Measurements from ENCODE around the gene SETD2.

Gene SETD2

GRCh38 chr3:47008234-47008796, 155.6 kb downstream of the SETD2 start:
- DNase-seq (ENCODE audit: low read depth): no peak

GRCh38 chr3:47007482-47008233, 156.3 kb downstream of the SETD2 start:
- DNase-seq (ENCODE audit: low read depth): no peak

- DNase-seq (ENCODE audit: low read depth): no peak
Measured at GRCh38 chr3:47007001-47007400, 156.9 kb downstream of the SETD2 start.

- no peak for DNase-seq (ENCODE audit: low read depth)
Measured at GRCh38 chr3:47006145-47006651, 157.7 kb downstream of the SETD2 start.

- DNase-seq (ENCODE audit: low read depth): no peak
Measured at GRCh38 chr3:47005212-47006144, 158.4 kb downstream of the SETD2 start.

GRCh38 chr3:47004369-47005211, 159.3 kb downstream of the SETD2 start:
- no peak for DNase-seq (ENCODE audit: low read depth)

GRCh38 chr3:47003461-47004368, 160.2 kb downstream of the SETD2 start:
- DNase-seq (ENCODE audit: low read depth): no peak

- DNase-seq (ENCODE audit: low read depth): no peak
Measured at GRCh38 chr3:47003056-47003410, 160.9 kb downstream of the SETD2 start.

GRCh38 chr3:47002171-47003055, 161.5 kb downstream of the SETD2 start:
- no peak for DNase-seq (ENCODE audit: low read depth)

GRCh38 chr3:47001731-47002170, 162.2 kb downstream of the SETD2 start:
- no peak for DNase-seq (ENCODE audit: low read depth)

GRCh38 chr3:47000922-47001730, 162.8 kb downstream of the SETD2 start:
- DNase-seq (ENCODE audit: low read depth): no peak

- DNase-seq (ENCODE audit: low read depth): no peak
Measured at GRCh38 chr3:47000198-47000815, 163.6 kb downstream of the SETD2 start.

- no peak for DNase-seq (ENCODE audit: low read depth)
Measured at GRCh38 chr3:46999516-47000197, 164.3 kb downstream of the SETD2 start.

GRCh38 chr3:46998852-46999515, 164.9 kb downstream of the SETD2 start:
- DNase-seq (ENCODE audit: low read depth): no peak

- no peak for DNase-seq (ENCODE audit: low read depth)
Measured at GRCh38 chr3:46998121-46998851, 165.6 kb downstream of the SETD2 start.

GRCh38 chr3:46997453-46998091, 166.3 kb downstream of the SETD2 start:
- no peak for DNase-seq (ENCODE audit: low read depth)
